ENCODE measurements around the gene ATP2C2. TPM values are rescaled to one million over a fixed set of nuclear protein-coding genes. Genes with fewer than 3 reads are reported as not detected.

The ATP2C2 gene
- total and polyA plus RNA-seq, 4 donors: 0.49 to 4.3 TPM; not detected in 2

- no peaks in the 10 kb centered on the region for H3K27me3 ChIP-seq (ENCODE audit: control insufficient read depth in 1 of 2, insufficient read depth in 2 of 2, low read length in 1 of 2)
- no peaks in the 10 kb centered on the region for H3K4me1 ChIP-seq (ENCODE audit: control insufficient read depth in 1 of 2, insufficient read depth in 2 of 2, low read length in 2 of 2)
- 95 to 96% methylated on average over 1 of the region's 1 CpG for WGBS, 2 donors
- peaks cover 2% of the 10 kb centered on the region in 2 donors for H3K36me3 ChIP-seq (ENCODE audit: control insufficient read depth in 1 of 2, insufficient read depth in 2 of 2, low read length in 1 of 2)
- DNase-seq (no peak), ATAC-seq (ENCODE audit: low FRiP score) (no peak)
- peaks cover 2% of the 10 kb centered on the region for H3K9me3 ChIP-seq (ENCODE audit: control insufficient read depth, low read length)
- no peak overlapping the region for H3K4me3 ChIP-seq (ENCODE audit: low read length in 2 of 2)
- H3K27ac ChIP-seq (ENCODE audit: low read depth in 1 of 2, low read length in 2 of 2): no peak overlapping the region
- intact Hi-C loops (cut with DNase I): no loop called here
Observed at GRCh38 chr16:84467256-84467655, 98.9 kb downstream of the ATP2C2 start.

- ATAC-seq (ENCODE audit: low FRiP score): no peak
- Histone ChIP-seq H3K4me3 (ENCODE audit: low read length in 2 of 2) (no peak overlapping the region), H3K36me3 (ENCODE audit: control insufficient read depth in 1 of 2, insufficient read depth in 2 of 2, low read length in 1 of 2) (peaks cover 2% of the 10 kb centered on the region in 2 donors), H3K27me3 (ENCODE audit: control insufficient read depth in 1 of 2, insufficient read depth in 2 of 2, low read length in 1 of 2) (no peaks in the 10 kb centered on the region), H3K9me3 (ENCODE audit: control insufficient read depth, low read length) (peaks cover 2% of the 10 kb centered on the region), H3K4me1 (ENCODE audit: control insufficient read depth in 1 of 2, insufficient read depth in 2 of 2, low read length in 2 of 2) (no peaks in the 10 kb centered on the region), H3K27ac (ENCODE audit: low read depth in 1 of 2, low read length in 2 of 2) (no peak overlapping the region)
- intact Hi-C loops (cut with DNase I): no loop called here
- DNase-seq: no peak
Observed at GRCh38 chr16:84467709-84468108, 99.4 kb downstream of the ATP2C2 start.

- peaks cover 2% of the 10 kb centered on the region in 2 donors for H3K36me3 ChIP-seq (ENCODE audit: control insufficient read depth in 1 of 2, insufficient read depth in 2 of 2, low read length in 1 of 2)
- no peaks in the 10 kb centered on the region for H3K27me3 ChIP-seq (ENCODE audit: control insufficient read depth in 1 of 2, insufficient read depth in 2 of 2, low read length in 1 of 2)
- no peaks in the 10 kb centered on the region for H3K4me1 ChIP-seq (ENCODE audit: control insufficient read depth in 1 of 2, insufficient read depth in 2 of 2, low read length in 2 of 2)
- DNase-seq (peak in 1 of 2 donors; percentile 55), ATAC-seq (ENCODE audit: low FRiP score) (no peak)
- intact Hi-C loops (cut with DNase I): no loop called here
- 95 to 97% methylated on average over 7 of the region's 7 CpGs for WGBS, 2 donors
- H3K4me3 ChIP-seq (ENCODE audit: low read length in 2 of 2): no peak overlapping the region
- no peak overlapping the region for H3K27ac ChIP-seq (ENCODE audit: low read depth in 1 of 2, low read length in 2 of 2)
- peaks cover 2% of the 10 kb centered on the region for H3K9me3 ChIP-seq (ENCODE audit: control insufficient read depth, low read length)
Observed at GRCh38 chr16:84471316-84471715, 103.0 kb downstream of the ATP2C2 start.

- DNase-seq (peak in 1 of 2 donors; percentile 57), ATAC-seq (ENCODE audit: low FRiP score) (no peak)
- no peak overlapping the region for H3K27ac ChIP-seq (ENCODE audit: low read depth in 1 of 2, low read length in 2 of 2)
- H3K9me3 ChIP-seq (ENCODE audit: control insufficient read depth, low read length): peaks cover 2% of the 10 kb centered on the region
- H3K27me3 ChIP-seq (ENCODE audit: control insufficient read depth in 1 of 2, insufficient read depth in 2 of 2, low read length in 1 of 2): no peaks in the 10 kb centered on the region
- intact Hi-C loops (cut with DNase I): no loop called here
- no peaks in the 10 kb centered on the region for H3K4me1 ChIP-seq (ENCODE audit: control insufficient read depth in 1 of 2, insufficient read depth in 2 of 2, low read length in 2 of 2)
- peaks cover 2% of the 10 kb centered on the region in 2 donors for H3K36me3 ChIP-seq (ENCODE audit: control insufficient read depth in 1 of 2, insufficient read depth in 2 of 2, low read length in 1 of 2)
- no peak overlapping the region for H3K4me3 ChIP-seq (ENCODE audit: low read length in 2 of 2)
- WGBS, 2 donors: 84 to 95% methylated on average over 4 of the region's 4 CpGs
Observed at GRCh38 chr16:84471966-84472365, 103.6 kb downstream of the ATP2C2 start.

- H3K36me3 ChIP-seq (ENCODE audit: control insufficient read depth in 1 of 2, insufficient read depth in 2 of 2, low read length in 1 of 2): no peaks in the 10 kb centered on the region
- ATAC-seq (ENCODE audit: low FRiP score) (no peak), DNase-seq (peak in 1 of 2 donors; percentile 48)
- intact Hi-C loops (cut with DNase I): no loop called here
- H3K4me3 ChIP-seq (ENCODE audit: low read length in 2 of 2): no peak overlapping the region
- 85 to 88% methylated on average over 8 of the region's 8 CpGs for WGBS, 2 donors
- no peaks in the 10 kb centered on the region for H3K9me3 ChIP-seq (ENCODE audit: control insufficient read depth, low read length)
- no peaks in the 10 kb centered on the region for H3K4me1 ChIP-seq (ENCODE audit: control insufficient read depth in 1 of 2, insufficient read depth in 2 of 2, low read length in 2 of 2)
- no peaks in the 10 kb centered on the region for H3K27me3 ChIP-seq (ENCODE audit: control insufficient read depth in 1 of 2, insufficient read depth in 2 of 2, low read length in 1 of 2)
- no peak overlapping the region for H3K27ac ChIP-seq (ENCODE audit: low read depth in 1 of 2, low read length in 2 of 2)
Observed at GRCh38 chr16:84475643-84476240, 107.4 kb downstream of the ATP2C2 start.

- ATAC-seq (ENCODE audit: low FRiP score) (no peak), DNase-seq (no peak)
- Histone ChIP-seq H3K27ac (ENCODE audit: low read depth in 1 of 2, low read length in 2 of 2) (no peak overlapping the region), H3K36me3 (ENCODE audit: control insufficient read depth in 1 of 2, insufficient read depth in 2 of 2, low read length in 1 of 2) (no peaks in the 10 kb centered on the region), H3K9me3 (ENCODE audit: control insufficient read depth, low read length) (no peaks in the 10 kb centered on the region), H3K27me3 (ENCODE audit: control insufficient read depth in 1 of 2, insufficient read depth in 2 of 2, low read length in 1 of 2) (no peaks in the 10 kb centered on the region), H3K4me1 (ENCODE audit: control insufficient read depth in 1 of 2, insufficient read depth in 2 of 2, low read length in 2 of 2) (no peaks in the 10 kb centered on the region), H3K4me3 (ENCODE audit: low read length in 2 of 2) (no peak overlapping the region)
- intact Hi-C loops (cut with DNase I): no loop called here
- 97 to 98% methylated on average over 8 of the region's 8 CpGs for WGBS, 2 donors
Observed at GRCh38 chr16:84476401-84476800, 108.1 kb downstream of the ATP2C2 start.

- peaks cover 0 to 2% of the 10 kb centered on the region in 2 donors for H3K36me3 ChIP-seq (ENCODE audit: control insufficient read depth in 1 of 2, insufficient read depth in 2 of 2, low read length in 1 of 2)
- H3K9me3 ChIP-seq (ENCODE audit: control insufficient read depth, low read length): no peaks in the 10 kb centered on the region
- DNase-seq (no peak), ATAC-seq (ENCODE audit: low FRiP score) (no peak)
- no peaks in the 10 kb centered on the region for H3K27me3 ChIP-seq (ENCODE audit: control insufficient read depth in 1 of 2, insufficient read depth in 2 of 2, low read length in 1 of 2)
- no peak overlapping the region for H3K4me3 ChIP-seq (ENCODE audit: low read length in 2 of 2)
- H3K4me1 ChIP-seq (ENCODE audit: control insufficient read depth in 1 of 2, insufficient read depth in 2 of 2, low read length in 2 of 2): no peaks in the 10 kb centered on the region
- H3K27ac ChIP-seq (ENCODE audit: low read depth in 1 of 2, low read length in 2 of 2): no peak overlapping the region
- WGBS, 2 donors: 77% methylated on average over 7 of the region's 7 CpGs
- intact Hi-C loops (cut with DNase I): no loop called here
Observed at GRCh38 chr16:84477661-84478060, 109.3 kb downstream of the ATP2C2 start.

GRCh38 chr16:84478172-84478947 is 110.0 kb downstream of the ATP2C2 start:
- DNase-seq (peak in 1 of 2 donors; percentile 51), ATAC-seq (ENCODE audit: low FRiP score) (no peak)
- no peaks in the 10 kb centered on the region for H3K9me3 ChIP-seq (ENCODE audit: control insufficient read depth, low read length)
- H3K4me3 ChIP-seq (ENCODE audit: low read length in 2 of 2): no peak overlapping the region
- WGBS, 2 donors: 81 to 82% methylated on average over 13 of the region's 13 CpGs
- no peaks in the 10 kb centered on the region for H3K4me1 ChIP-seq (ENCODE audit: control insufficient read depth in 1 of 2, insufficient read depth in 2 of 2, low read length in 2 of 2)
- intact Hi-C loops (cut with DNase I): no loop called here
- no peak overlapping the region for H3K27ac ChIP-seq (ENCODE audit: low read depth in 1 of 2, low read length in 2 of 2)
- no peaks in the 10 kb centered on the region for H3K27me3 ChIP-seq (ENCODE audit: control insufficient read depth in 1 of 2, insufficient read depth in 2 of 2, low read length in 1 of 2)
- H3K36me3 ChIP-seq (ENCODE audit: control insufficient read depth in 1 of 2, insufficient read depth in 2 of 2, low read length in 1 of 2): peaks cover 0 to 2% of the 10 kb centered on the region in 2 donors

All from aorta (tissue), 5 donors.